ENCODE results near the gene LRP1-AS. TPM values are rescaled to one million over a fixed set of nuclear protein-coding genes. Genes with fewer than 3 reads are reported as not detected.

LRP1-AS gene
- total RNA-seq, 1 donor from 2014 or later = not detected

DNA sequence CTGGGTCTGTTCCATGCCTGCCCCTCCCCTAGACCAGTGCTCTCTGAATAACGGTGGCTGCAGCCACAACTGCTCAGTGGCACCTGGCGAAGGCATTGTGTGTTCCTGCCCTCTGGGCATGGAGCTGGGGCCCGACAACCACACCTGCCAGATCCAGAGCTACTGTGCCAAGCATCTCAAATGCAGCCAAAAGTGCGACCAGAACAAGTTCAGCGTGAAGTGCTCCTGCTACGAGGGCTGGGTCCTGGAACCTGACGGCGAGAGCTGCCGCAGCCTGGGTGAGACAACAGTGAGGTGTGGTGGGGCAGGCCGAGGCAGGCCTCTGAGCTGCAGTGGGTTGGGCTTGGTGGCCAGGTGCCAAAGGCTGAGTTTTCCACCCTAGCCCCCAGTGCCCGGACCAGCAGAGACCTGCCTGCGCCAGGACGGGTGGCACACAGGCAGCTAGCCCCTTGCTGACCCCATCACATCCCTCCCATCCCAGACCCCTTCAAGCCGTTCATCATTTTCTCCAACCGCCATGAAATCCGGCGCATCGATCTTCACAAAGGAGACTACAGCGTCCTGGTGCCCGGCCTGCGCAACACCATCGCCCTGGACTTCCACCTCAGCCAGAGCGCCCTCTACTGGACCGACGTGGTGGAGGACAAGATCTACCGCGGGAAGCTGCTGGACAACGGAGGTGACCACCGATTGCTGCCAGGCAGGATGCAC lies 28.2 kb upstream of the LRP1-AS start:
- Mint-ChIP-seq H3K4me3 (ENCODE audit: unreplicated experiment) (no peak overlapping the region), H3K27me3 (ENCODE audit: low read depth, unreplicated experiment) (no peaks in the 10 kb centered on the region), H3K9me3 (ENCODE audit: unreplicated experiment) (no peaks in the 10 kb centered on the region), H3K27ac (ENCODE audit: unreplicated experiment) (no peak overlapping the region), H3K36me3 (ENCODE audit: low read depth, unreplicated experiment) (peaks cover 43% of the 10 kb centered on the region), H3K4me1 (ENCODE audit: low read depth, unreplicated experiment) (peaks cover 16% of the 10 kb centered on the region)
- no peak overlapping the region for H2AFZ ChIP-seq (ENCODE audit: low read depth, low read length)
- FAIRE-seq (no peak), DNase-seq (ENCODE audit: low read depth) (peak; percentile 49)
- H3K36me3 ChIP-seq (ENCODE audit: insufficient read depth, low read length) = peaks cover 32% of the 10 kb centered on the region
- H3K4me3 ChIP-seq (ENCODE audit: insufficient read depth, low read depth, low read length) = no peak overlapping the region
- H4K20me1 ChIP-seq (ENCODE audit: insufficient read depth, low read length) = peaks cover 76% of the 10 kb centered on the region
- TF ChIP-seq, protein P1, sequence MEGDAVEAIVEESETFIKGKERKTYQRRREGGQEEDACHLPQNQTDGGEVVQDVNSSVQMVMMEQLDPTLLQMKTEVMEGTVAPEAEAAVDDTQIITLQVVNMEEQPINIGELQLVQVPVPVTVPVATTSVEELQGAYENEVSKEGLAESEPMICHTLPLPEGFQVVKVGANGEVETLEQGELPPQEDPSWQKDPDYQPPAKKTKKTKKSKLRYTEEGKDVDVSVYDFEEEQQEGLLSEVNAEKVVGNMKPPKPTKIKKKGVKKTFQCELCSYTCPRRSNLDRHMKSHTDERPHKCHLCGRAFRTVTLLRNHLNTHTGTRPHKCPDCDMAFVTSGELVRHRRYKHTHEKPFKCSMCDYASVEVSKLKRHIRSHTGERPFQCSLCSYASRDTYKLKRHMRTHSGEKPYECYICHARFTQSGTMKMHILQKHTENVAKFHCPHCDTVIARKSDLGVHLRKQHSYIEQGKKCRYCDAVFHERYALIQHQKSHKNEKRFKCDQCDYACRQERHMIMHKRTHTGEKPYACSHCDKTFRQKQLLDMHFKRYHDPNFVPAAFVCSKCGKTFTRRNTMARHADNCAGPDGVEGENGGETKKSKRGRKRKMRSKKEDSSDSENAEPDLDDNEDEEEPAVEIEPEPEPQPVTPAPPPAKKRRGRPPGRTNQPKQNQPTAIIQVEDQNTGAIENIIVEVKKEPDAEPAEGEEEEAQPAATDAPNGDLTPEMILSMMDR (IDR thresholded peaks at IDR 0.05; ENCODE audit: insufficient read depth, low read depth, low read length) = peak; percentile 66
- no peak for TF ChIP-seq EZH2 (IDR thresholded peaks at IDR 0.05; ENCODE audit: insufficient read depth, low read length)
- H3K27ac ChIP-seq (ENCODE audit: low read depth, low read length) = no peak overlapping the region
- H3K9me3 ChIP-seq (ENCODE audit: insufficient read depth, low read depth, low read length) = no peaks in the 10 kb centered on the region
- H3K4me2 ChIP-seq (ENCODE audit: low read length) = no peak overlapping the region
- peaks cover 3% of the 10 kb centered on the region for H3K4me1 ChIP-seq (ENCODE audit: insufficient read depth, low read length)
- H3K27me3 ChIP-seq (ENCODE audit: insufficient read depth, low read length) = no peaks in the 10 kb centered on the region
- no peaks in the 10 kb centered on the region for H3K79me2 ChIP-seq (ENCODE audit: insufficient read depth, low read length)
- H3K9ac ChIP-seq (ENCODE audit: low read length) = no peak overlapping the region

GRCh38 chr12:57173683-57174082 lies 26.3 kb upstream of the LRP1-AS start:
- H4K20me1 ChIP-seq (ENCODE audit: insufficient read depth, low read length) = peaks cover 80% of the 10 kb centered on the region
- peaks cover 3% of the 10 kb centered on the region for H3K4me1 ChIP-seq (ENCODE audit: insufficient read depth, low read length)
- DNase-seq (ENCODE audit: low read depth) (no peak), FAIRE-seq (no peak)
- no peaks in the 10 kb centered on the region for H3K27me3 ChIP-seq (ENCODE audit: insufficient read depth, low read length)
- no peaks in the 10 kb centered on the region for H3K9me3 Mint-ChIP-seq (ENCODE audit: unreplicated experiment)
- H3K27ac ChIP-seq (ENCODE audit: low read depth, low read length) = no peak overlapping the region
- TF ChIP-seq, protein P1 (IDR thresholded peaks at IDR 0.05; ENCODE audit: insufficient read depth, low read depth, low read length) = no peak
- no peak for TF ChIP-seq EZH2 (IDR thresholded peaks at IDR 0.05; ENCODE audit: insufficient read depth, low read length)
- no peak overlapping the region for H2AFZ ChIP-seq (ENCODE audit: low read depth, low read length)
- H3K36me3 ChIP-seq (ENCODE audit: insufficient read depth, low read length) = peaks cover 40% of the 10 kb centered on the region
- H3K4me2 ChIP-seq (ENCODE audit: low read length) = no peak overlapping the region
- H3K4me3 Mint-ChIP-seq (ENCODE audit: unreplicated experiment) = no peak overlapping the region
- H3K79me2 ChIP-seq (ENCODE audit: insufficient read depth, low read length) = no peaks in the 10 kb centered on the region
- no peak overlapping the region for H3K4me3 ChIP-seq (ENCODE audit: insufficient read depth, low read depth, low read length)
- H3K4me1 Mint-ChIP-seq (ENCODE audit: low read depth, unreplicated experiment) = peaks cover 20% of the 10 kb centered on the region
- H3K36me3 Mint-ChIP-seq (ENCODE audit: low read depth, unreplicated experiment) = peaks cover 45% of the 10 kb centered on the region
- no peak overlapping the region for H3K27ac Mint-ChIP-seq (ENCODE audit: unreplicated experiment)
- H3K9me3 ChIP-seq (ENCODE audit: insufficient read depth, low read depth, low read length) = no peaks in the 10 kb centered on the region
- H3K9ac ChIP-seq (ENCODE audit: low read length) = no peak overlapping the region
- H3K27me3 Mint-ChIP-seq (ENCODE audit: low read depth, unreplicated experiment) = no peaks in the 10 kb centered on the region

- H3K79me2 ChIP-seq (ENCODE audit: insufficient read depth, low read length) = no peaks in the 10 kb centered on the region
- Mint-ChIP-seq H3K36me3 (ENCODE audit: low read depth, unreplicated experiment) (peaks cover 45% of the 10 kb centered on the region), H3K27me3 (ENCODE audit: low read depth, unreplicated experiment) (no peaks in the 10 kb centered on the region)
Observed at GRCh38 chr12:57173089-57173488, 25.7 kb upstream of the LRP1-AS start.

More at GRCh38 chr12:57173089-57173488, 25.7 kb upstream of the LRP1-AS start:
- Mint-ChIP-seq H3K9me3 (ENCODE audit: unreplicated experiment) (no peaks in the 10 kb centered on the region), H3K4me3 (ENCODE audit: unreplicated experiment) (no peak overlapping the region), H3K4me1 (ENCODE audit: low read depth, unreplicated experiment) (peaks cover 20% of the 10 kb centered on the region), H3K27ac (ENCODE audit: unreplicated experiment) (peak overlapping the region; percentile 42)
- H2AFZ ChIP-seq (ENCODE audit: low read depth, low read length) = no peak overlapping the region
- peaks cover 85% of the 10 kb centered on the region for H4K20me1 ChIP-seq (ENCODE audit: insufficient read depth, low read length)
- FAIRE-seq (no peak), DNase-seq (ENCODE audit: low read depth) (no peak)
- peaks cover 3% of the 10 kb centered on the region for H3K4me1 ChIP-seq (ENCODE audit: insufficient read depth, low read length)
- no peaks in the 10 kb centered on the region for H3K27me3 ChIP-seq (ENCODE audit: insufficient read depth, low read length)
- H3K9me3 ChIP-seq (ENCODE audit: insufficient read depth, low read depth, low read length) = no peaks in the 10 kb centered on the region
- peaks cover 46% of the 10 kb centered on the region for H3K36me3 ChIP-seq (ENCODE audit: insufficient read depth, low read length)
- H3K4me2 ChIP-seq (ENCODE audit: low read length) = no peak overlapping the region
- no peak for TF ChIP-seq EZH2 (IDR thresholded peaks at IDR 0.05; ENCODE audit: insufficient read depth, low read length)
- TF ChIP-seq, protein P1 (IDR thresholded peaks at IDR 0.05; ENCODE audit: insufficient read depth, low read depth, low read length) = peak; percentile 27
- no peak overlapping the region for H3K27ac ChIP-seq (ENCODE audit: low read depth, low read length)
- no peak overlapping the region for H3K4me3 ChIP-seq (ENCODE audit: insufficient read depth, low read depth, low read length)
- no peak overlapping the region for H3K9ac ChIP-seq (ENCODE audit: low read length)
